Mesothelial cell of epicardium (in vitro differentiated cells): ENCODE data around the gene ISCU. TPM values are rescaled to one million over a fixed set of nuclear protein-coding genes. Genes with fewer than 3 reads are reported as not detected.
A peak's percentile ranks its signal among the peaks of the same experiment; 100 is the strongest.

Source experiments
- DNase-seq, 2 experiments: peaks; one replicate each; pipeline ENCODE4 v3.0.0; 2021; ENCODE audit warnings: low spot score in 2 of 2; ENCODE audit not compliant: unreplicated experiment in 2 of 2
- H3K27ac Mint-ChIP-seq: 2 replicates; pipeline ENCODE4 v1.8.0; 2021; ENCODE audit warnings: mixed read lengths
- H3K27me3 Mint-ChIP-seq: 2 replicates; pipeline ENCODE4 v1.8.0; 2021; ENCODE audit warnings: low read depth, mixed read lengths
- H3K36me3 Mint-ChIP-seq: 2 replicates; pipeline ENCODE4 v1.8.0; 2021; ENCODE audit warnings: mixed read lengths
- H3K4me1 Mint-ChIP-seq: 2 replicates; pipeline ENCODE4 v1.8.0; 2021; ENCODE audit warnings: mixed read lengths
- H3K4me3 Mint-ChIP-seq: 2 replicates; pipeline ENCODE4 v1.8.0; 2021; ENCODE audit warnings: mild to moderate bottlenecking, moderate library complexity, mixed read lengths
- H3K9me3 Mint-ChIP-seq: 2 replicates; pipeline ENCODE4 v1.8.0; 2021; ENCODE audit warnings: mixed read lengths
- CTCF ChIP-seq: fragments of 200-600 bp; sonication (generic); IDR thresholded peaks from one replicate; pipeline ENCODE4 v1.5.0; 2021; ENCODE audit warnings: antibody characterized with exemption; ENCODE audit not compliant: unreplicated experiment
- total RNA-seq: library from RNA; stranded (reverse); gene quantifications from 3 replicates; pipeline ENCODE4 v1.2.1, GENCODE V29; 2021

The ISCU gene
- total RNA-seq, 1 donor from 2014 or later, result 64.9 TPM

- no peak for TF ChIP-seq CTCF
- no peaks in the 10 kb centered on the region for H3K9me3 Mint-ChIP-seq
- peak overlapping the region; percentile 13 for H3K27ac Mint-ChIP-seq
- no peak for DNase-seq
- peaks cover 6% of the 10 kb centered on the region for H3K4me1 Mint-ChIP-seq
- no peak overlapping the region for H3K4me3 Mint-ChIP-seq
- H3K27me3 Mint-ChIP-seq, result no peaks in the 10 kb centered on the region
- no peaks in the 10 kb centered on the region for H3K36me3 Mint-ChIP-seq
Measured at GRCh38 chr12:108598553-108599250, 36.3 kb downstream of the ISCU start.

DNA sequence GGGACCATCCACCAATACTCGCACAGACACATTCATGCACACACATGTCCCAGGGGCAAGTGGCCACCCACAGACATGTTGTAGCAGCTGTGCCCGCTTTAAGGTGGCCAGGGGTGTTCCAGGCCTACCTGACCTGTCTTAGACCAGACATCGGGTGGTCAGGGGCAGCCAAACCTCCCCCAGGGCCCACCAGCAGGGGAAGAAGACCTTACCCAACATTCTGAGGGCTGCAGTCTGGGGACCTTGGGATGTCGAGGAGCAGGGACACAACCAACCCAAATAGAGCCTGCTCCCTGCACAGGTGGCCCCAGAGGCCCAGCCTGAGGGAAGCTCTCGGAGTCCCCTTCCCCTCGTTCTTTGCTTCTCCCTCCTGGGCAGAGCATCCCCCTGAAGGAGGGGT lies 37.1 kb downstream of the ISCU start:
- H3K27ac Mint-ChIP-seq, result no peak overlapping the region
- no peaks in the 10 kb centered on the region for H3K9me3 Mint-ChIP-seq
- H3K27me3 Mint-ChIP-seq, result no peaks in the 10 kb centered on the region
- H3K4me1 Mint-ChIP-seq, result peaks cover 9% of the 10 kb centered on the region
- H3K36me3 Mint-ChIP-seq, result no peaks in the 10 kb centered on the region
- TF ChIP-seq CTCF, result no peak
- H3K4me3 Mint-ChIP-seq, result no peak overlapping the region
- no peak for DNase-seq

GRCh38 chr12:108599948-108600701 lies 37.7 kb downstream of the ISCU start:
- Mint-ChIP-seq H3K27me3 (no peaks in the 10 kb centered on the region), H3K36me3 (no peaks in the 10 kb centered on the region), H3K4me1 (peaks cover 9% of the 10 kb centered on the region), H3K27ac (no peak overlapping the region), H3K9me3 (no peaks in the 10 kb centered on the region), H3K4me3 (no peak overlapping the region)
- no peak for TF ChIP-seq CTCF
- no peak for DNase-seq

DNA sequence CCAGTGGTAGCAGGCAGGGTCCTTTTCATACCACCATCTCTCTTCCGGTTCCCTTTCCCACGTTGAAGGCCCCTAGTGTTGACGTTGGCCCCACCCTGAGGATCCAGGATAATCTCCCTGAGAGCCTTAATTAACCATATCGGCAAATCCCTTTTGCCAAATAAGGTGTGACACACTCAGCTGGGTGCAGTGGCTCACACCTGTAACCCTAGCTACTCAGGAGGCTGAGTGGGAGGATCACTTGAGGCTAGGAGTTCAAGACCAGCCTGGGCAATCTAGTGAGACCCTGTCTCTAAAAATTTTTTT lies 38.3 kb downstream of the ISCU start:
- Mint-ChIP-seq H3K36me3 (no peaks in the 10 kb centered on the region), H3K9me3 (no peaks in the 10 kb centered on the region), H3K4me3 (no peak overlapping the region), H3K27ac (no peak overlapping the region), H3K4me1 (peaks cover 9% of the 10 kb centered on the region), H3K27me3 (no peaks in the 10 kb centered on the region)
- no peak for TF ChIP-seq CTCF
- DNase-seq, result no peak

DNA sequence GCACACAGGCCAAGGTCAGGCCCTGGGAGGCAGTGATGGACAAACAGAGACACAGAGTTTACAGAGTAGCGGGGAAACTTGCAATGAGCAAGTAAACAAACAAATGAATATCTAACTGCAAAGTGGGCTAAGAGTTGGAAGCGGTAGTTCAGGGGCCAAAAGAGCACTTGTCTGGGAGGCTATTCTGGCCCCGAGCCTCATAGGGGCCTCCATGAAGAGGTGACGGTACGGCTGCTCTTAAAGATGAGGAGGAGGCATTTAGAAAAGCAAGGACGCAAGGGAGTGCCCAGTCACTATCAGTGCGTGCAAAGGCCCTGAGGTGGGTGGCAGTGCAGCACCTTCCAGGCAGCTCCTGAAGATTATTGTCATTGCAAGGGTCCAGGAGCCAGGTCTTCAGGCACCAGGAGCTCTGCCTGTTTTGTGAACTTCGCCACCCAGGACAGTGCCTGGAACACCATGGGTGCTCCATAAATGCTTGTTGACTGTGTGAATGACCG lies 39.9 kb downstream of the ISCU start:
- H3K36me3 Mint-ChIP-seq, result no peaks in the 10 kb centered on the region
- H3K4me3 Mint-ChIP-seq, result no peak overlapping the region
- no peaks in the 10 kb centered on the region for H3K9me3 Mint-ChIP-seq
- no peak overlapping the region for H3K27ac Mint-ChIP-seq
- H3K4me1 Mint-ChIP-seq, result peaks cover 9% of the 10 kb centered on the region
- H3K27me3 Mint-ChIP-seq, result no peaks in the 10 kb centered on the region
- TF ChIP-seq CTCF, result no peak
- DNase-seq, result no peak
